Endothelial cell of umbilical vein (primary cell): Measurements from ENCODE around the gene PRR3. TPM values are rescaled to one million over a fixed set of nuclear protein-coding genes. Genes with fewer than 3 reads are reported as not detected.

Experiments
- BruUV-seq: library from RNA; stranded (reverse); fragments of 400-500 nt; replicated peaks from 2 replicates; lab custom pipeline; 2021; lab: Mats Ljungman, UMichigan
- CTCF ChIA-PET: fragments of 300-600, 350-600 bp; sonication (Branson Sonifier 250); formaldehyde crosslinking; loops from one replicate; lab custom pipeline; 2021; ENCODE audit warnings: antibody characterized with exemption, inconsistent platforms; lab: Charles Lee
- POLR2A ChIA-PET: fragments of 300-600, 350-600 bp; sonication (Branson Sonifier 250); formaldehyde crosslinking; loops from one replicate; lab custom pipeline; 2021; ENCODE audit warnings: antibody characterized with exemption, inconsistent platforms; lab: Charles Lee
- DNase-seq: peaks from one replicate; pipeline ENCODE4 v3.0.0-alpha.2; 2011; ENCODE audit warnings: low read depth, low spot score
- FAIRE-seq: peaks from 2 replicates; lab custom pipeline; 2011; peaks lifted over from hg19 to GRCh38; lab: Jason Lieb, UNC
- H2AFZ ChIP-seq: 2 replicates; pipeline ENCODE4 v1.6.0; 2012; ENCODE audit warnings: low read depth, low read length, control low read depth, inconsistent platforms
- H3K27ac ChIP-seq: 2 replicates; pipeline ENCODE4 v1.5.1; 2011; ENCODE audit warnings: low read depth, mild to moderate bottlenecking, control low read depth, low read length, moderate library complexity; ENCODE audit not compliant: insufficient read depth
- H3K27me3 ChIP-seq, 2 experiments: 2 replicates each; pipeline versions ENCODE4 v1.6.0 to v1.6.1; 2011; ENCODE audit warnings: low read length in 2 of 2, mixed read lengths in 1 of 2; ENCODE audit not compliant: control insufficient read depth in 2 of 2, insufficient read depth in 2 of 2
- H3K36me3 ChIP-seq, 2 experiments: 2 replicates in 1 of 2; 3 replicates in 1 of 2; pipeline ENCODE4 v1.5.1; 2011; ENCODE audit warnings: low read length in 2 of 2, mild to moderate bottlenecking in 1 of 2, moderate library complexity in 1 of 2; ENCODE audit not compliant: control insufficient read depth in 2 of 2, insufficient read depth in 2 of 2; ENCODE audit errors: extremely low read depth in 1 of 2
- H3K4me1 ChIP-seq: 3 replicates; pipeline ENCODE4 v1.5.1; 2011; ENCODE audit warnings: mild to moderate bottlenecking, low read length; ENCODE audit not compliant: control insufficient read depth, insufficient read depth; ENCODE audit errors: extremely low read depth
- H3K4me2 ChIP-seq: 2 replicates; pipeline ENCODE4 v1.6.1; 2011; ENCODE audit warnings: low read length, control low read depth, mixed read lengths; ENCODE audit not compliant: insufficient read depth
- H3K4me3 ChIP-seq, 3 experiments: fragments of 200-600 bp in 1 of 3; sonication (generic), shearing (Covaris generic) in 1 of 3; replicated peaks in 1 of 3; 2 replicates each; pipeline ENCODE4 v1.5.1; 2011 to 2016; ENCODE audit warnings: control low read depth in 3 of 3, low read length in 3 of 3, mild to moderate bottlenecking in 2 of 3, inconsistent platforms in 1 of 3, low read depth in 1 of 3, moderate library complexity in 1 of 3; ENCODE audit not compliant: insufficient read depth in 1 of 3
- H3K79me2 ChIP-seq: 2 replicates; pipeline ENCODE4 v1.6.0; 2012; ENCODE audit warnings: low read length, inconsistent platforms; ENCODE audit not compliant: control insufficient read depth, insufficient read depth
- H3K9ac ChIP-seq: replicated peaks from 2 replicates; pipeline ENCODE3; 2011; ENCODE audit warnings: low read length, control low read depth; ENCODE audit not compliant: insufficient read depth; ENCODE audit errors: extremely low read depth
- H3K9me1 ChIP-seq: replicated peaks from 3 replicates; pipeline ENCODE4 v1.6.0; 2011; ENCODE audit warnings: mild to moderate bottlenecking, low read length; ENCODE audit not compliant: control insufficient read depth, insufficient read depth; ENCODE audit errors: extremely low read depth
- H3K9me3 ChIP-seq: replicated peaks from 2 replicates; pipeline ENCODE4 v1.5.1; 2012; ENCODE audit warnings: low read length, inconsistent platforms; ENCODE audit not compliant: control insufficient read depth, insufficient read depth
- H4K20me1 ChIP-seq: replicated peaks from 2 replicates; pipeline ENCODE3; 2011; ENCODE audit warnings: mild to moderate bottlenecking, low read length; ENCODE audit not compliant: control insufficient read depth, insufficient read depth; ENCODE audit errors: extremely low read depth
- EZH2 ChIP-seq: IDR thresholded peaks from 2 replicates; pipeline ENCODE4 v1.6.1; 2012; ENCODE audit warnings: borderline replicate concordance, low read depth, mild to moderate bottlenecking, moderate library complexity, low read length, inconsistent platforms; ENCODE audit not compliant: severe bottlenecking
- FOS ChIP-seq: IDR thresholded peaks from 2 replicates; pipeline ENCODE4 v1.6.1; 2011; ENCODE audit warnings: mild to moderate bottlenecking, low read length, moderate library complexity, borderline replicate concordance; ENCODE audit not compliant: insufficient read depth
- GATA2 ChIP-seq: IDR thresholded peaks from 2 replicates; pipeline ENCODE4 v1.7.0; 2011; ENCODE audit warnings: low read depth, mild to moderate bottlenecking, moderate library complexity, mixed read lengths, low read length; ENCODE audit not compliant: insufficient read length, insufficient read depth
- JUN ChIP-seq: IDR thresholded peaks from 2 replicates; pipeline ENCODE4 v1.6.1; 2011; ENCODE audit warnings: borderline replicate concordance, low read depth; ENCODE audit not compliant: insufficient read length, insufficient read depth
- MYC ChIP-seq: IDR thresholded peaks from one replicate; pipeline ENCODE4 v1.6.1; 2011; ENCODE audit warnings: mild to moderate bottlenecking, low read depth, low read length
- POLR2A ChIP-seq: IDR thresholded peaks from 2 replicates; pipeline ENCODE4 v1.6.1; 2012; ENCODE audit warnings: low read depth, mild to moderate bottlenecking, control low read depth, low read length
- POLR2AphosphoS5 ChIP-seq: IDR thresholded peaks from 2 replicates; pipeline ENCODE4 v1.6.1; 2012; ENCODE audit warnings: low read depth, mild to moderate bottlenecking, control low read depth, low read length, moderate library complexity; ENCODE audit not compliant: insufficient read depth
- dilution Hi-C: fragments of 300-500 bp; cut with MboI; formaldehyde crosslinking; loops from one replicate; pipeline ENCODE4 v1.15.0; 2019; ENCODE audit warnings: low sequenced_read_pairs; ENCODE audit not compliant: extremely low pct_ligation_motif_present
- intact Hi-C: fragments of 100-400 bp; cut with micrococcal nuclease; formaldehyde crosslinking; loops from one replicate; pipeline ENCODE4 v1.10.0; 2022
- polyA plus RNA-seq, 4 experiments: library from polyadenylated mRNA; depleted of rRNA in 3 of 4; stranded (reverse) in 3 of 4; unstranded in 1 of 4; fragments of >200 nt; gene quantifications; 2 replicates each; pipeline versions ENCODE4 v1.2.1 to v1.2.3, GENCODE V29; 2011 to 2012; ENCODE audit warnings: missing spikeins in 1 of 4
- total RNA-seq: library from RNA; stranded (reverse); gene quantifications from 2 replicates; pipeline ENCODE4 v1.2.3, GENCODE V29; 2021
- TF ChIP-seq, protein P1 (sequence below): IDR thresholded peaks from 2 replicates; pipeline ENCODE4 v1.6.1; 2011; ENCODE audit not compliant: insufficient read depth, insufficient read length
- TF ChIP-seq, protein P2 (sequence below), 2 donors: IDR thresholded peaks; 1 replicate in 1 of 2; 2 replicates in 1 of 2; pipeline ENCODE4 v1.5.1; 2011; ENCODE audit warnings: low read length in 2 of 2, mild to moderate bottlenecking in 2 of 2, moderate library complexity in 2 of 2, control low read depth in 1 of 2, inconsistent platforms in 1 of 2, low read depth in 1 of 2; ENCODE audit not compliant: insufficient read depth in 1 of 2; ENCODE audit errors: extremely low read depth in 1 of 2

Gene PRR3
- total and polyA plus RNA-seq, 2 donors (not counting 3 experiments of a cell fraction or from before 2014, with no cell fraction given), result 10.6 to 22.3 TPM

DNA sequence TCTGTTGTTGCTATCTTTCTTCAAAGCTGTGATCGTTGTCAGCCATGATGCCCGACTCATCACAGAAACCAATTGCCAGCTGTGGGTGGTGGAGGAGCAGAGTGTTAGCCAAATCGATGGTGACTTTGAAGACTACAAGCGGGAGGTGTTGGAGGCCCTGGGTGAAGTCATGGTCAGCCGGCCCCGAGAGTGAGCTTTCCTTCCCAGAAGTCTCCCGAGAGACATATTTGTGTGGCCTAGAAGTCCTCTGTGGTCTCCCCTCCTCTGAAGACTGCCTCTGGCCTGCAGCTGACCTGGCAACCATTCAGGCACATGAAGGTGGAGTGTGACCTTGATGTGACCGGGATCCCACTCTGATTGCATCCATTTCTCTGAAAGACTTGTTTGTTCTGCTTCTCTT lies 33.4 kb downstream of the PRR3 start:
- ChIA-PET POLR2A (no interaction called here), CTCF (interaction anchor here (1.0 to 2.2 kb wide), 7 partner anchors 8 to 140 kb away, joined by 3 to 13 read pairs (median 4); no protein-coding TSS in a partner anchor)
- intact Hi-C loops (no loop called here), dilution Hi-C loops (no loop called here)
- Histone ChIP-seq H3K4me3 (no peak overlapping the region), H3K27ac (no peak overlapping the region), H4K20me1 (no peaks in the 10 kb centered on the region), H3K4me1 (peaks cover 2% of the 10 kb centered on the region), H3K9me3 (no peaks in the 10 kb centered on the region), H2AFZ (no peak overlapping the region), H3K27me3 (no peaks in the 10 kb centered on the region), H3K79me2 (peaks cover 7% of the 10 kb centered on the region), H3K9me1 (no peaks in the 10 kb centered on the region), H3K36me3 (peaks cover 26 to 32% of the 10 kb centered on the region in 2 experiments), H3K9ac (no peak overlapping the region), H3K4me2 (no peak overlapping the region)
- TF ChIP-seq POLR2A (no peak), EZH2 (no peak), GATA2 (no peak), FOS (no peak), MYC (no peak), POLR2AphosphoS5 (no peak), JUN (no peak)
- TF ChIP-seq, protein P1, sequence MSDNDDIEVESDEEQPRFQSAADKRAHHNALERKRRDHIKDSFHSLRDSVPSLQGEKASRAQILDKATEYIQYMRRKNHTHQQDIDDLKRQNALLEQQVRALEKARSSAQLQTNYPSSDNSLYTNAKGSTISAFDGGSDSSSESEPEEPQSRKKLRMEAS, result no peak
- TF ChIP-seq, protein P2, sequence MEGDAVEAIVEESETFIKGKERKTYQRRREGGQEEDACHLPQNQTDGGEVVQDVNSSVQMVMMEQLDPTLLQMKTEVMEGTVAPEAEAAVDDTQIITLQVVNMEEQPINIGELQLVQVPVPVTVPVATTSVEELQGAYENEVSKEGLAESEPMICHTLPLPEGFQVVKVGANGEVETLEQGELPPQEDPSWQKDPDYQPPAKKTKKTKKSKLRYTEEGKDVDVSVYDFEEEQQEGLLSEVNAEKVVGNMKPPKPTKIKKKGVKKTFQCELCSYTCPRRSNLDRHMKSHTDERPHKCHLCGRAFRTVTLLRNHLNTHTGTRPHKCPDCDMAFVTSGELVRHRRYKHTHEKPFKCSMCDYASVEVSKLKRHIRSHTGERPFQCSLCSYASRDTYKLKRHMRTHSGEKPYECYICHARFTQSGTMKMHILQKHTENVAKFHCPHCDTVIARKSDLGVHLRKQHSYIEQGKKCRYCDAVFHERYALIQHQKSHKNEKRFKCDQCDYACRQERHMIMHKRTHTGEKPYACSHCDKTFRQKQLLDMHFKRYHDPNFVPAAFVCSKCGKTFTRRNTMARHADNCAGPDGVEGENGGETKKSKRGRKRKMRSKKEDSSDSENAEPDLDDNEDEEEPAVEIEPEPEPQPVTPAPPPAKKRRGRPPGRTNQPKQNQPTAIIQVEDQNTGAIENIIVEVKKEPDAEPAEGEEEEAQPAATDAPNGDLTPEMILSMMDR (IDR thresholded peaks at IDR 0.05; ENCODE audit: extremely low read depth in 1 of 2, insufficient read depth in 1 of 2, low read depth in 1 of 2, low read length in 2 of 2), result no peak
- no TSS peak for BruUV-seq
- no peak for DNase-seq
- no peak for FAIRE-seq
